Nephron (organoid): ENCODE results near the gene ZNF280D.

Experiments used
- H3K27ac Mint-ChIP-seq, 3 experiments: 2 replicates each; pipeline ENCODE4 v1.8.0; 2020; ENCODE audit warnings: mixed read lengths in 3 of 3, mild to moderate bottlenecking in 2 of 3, moderate library complexity in 1 of 3
- H3K27me3 Mint-ChIP-seq: 2 replicates; pipeline ENCODE4 v1.8.0; 2021; ENCODE audit warnings: low read depth, mild to moderate bottlenecking, moderate library complexity, mixed read lengths
- H3K36me3 Mint-ChIP-seq: 2 replicates; pipeline ENCODE4 v1.8.0; 2020; ENCODE audit warnings: low read depth, mixed read lengths
- H3K4me1 Mint-ChIP-seq: 2 replicates; pipeline ENCODE4 v1.8.0; 2020; ENCODE audit warnings: mixed read lengths
- H3K4me3 Mint-ChIP-seq, 3 experiments: 2 replicates each; pipeline ENCODE4 v1.8.0; 2020; ENCODE audit warnings: mild to moderate bottlenecking in 3 of 3, mixed read lengths in 3 of 3, moderate library complexity in 2 of 3
- H3K9me3 Mint-ChIP-seq: 2 replicates; pipeline ENCODE4 v1.8.0; 2020; ENCODE audit warnings: mixed read lengths
- CTCF ChIP-seq, 3 experiments: fragments of 200-600 bp; sonication (generic); IDR thresholded peaks; one replicate each; pipeline ENCODE4 v1.5.0; 2021; ENCODE audit warnings: antibody characterized with exemption in 3 of 3; ENCODE audit not compliant: unreplicated experiment in 3 of 3

Gene ZNF280D

GRCh38 chr15:56736308-56736707 is 3.0 kb upstream of the ZNF280D start:
- peaks cover 5% of the 10 kb centered on the region for H3K4me1 Mint-ChIP-seq
- no peak overlapping the region for H3K4me3 Mint-ChIP-seq
- H3K27me3 Mint-ChIP-seq, result no peaks in the 10 kb centered on the region
- peaks cover 8% of the 10 kb centered on the region for H3K9me3 Mint-ChIP-seq
- H3K36me3 Mint-ChIP-seq, result peaks cover 3% of the 10 kb centered on the region
- H3K27ac Mint-ChIP-seq, result no peak overlapping the region
- TF ChIP-seq CTCF (IDR thresholded peaks at IDR 0.05; ENCODE audit: unreplicated experiment in 3 of 3), result no peak

DNA sequence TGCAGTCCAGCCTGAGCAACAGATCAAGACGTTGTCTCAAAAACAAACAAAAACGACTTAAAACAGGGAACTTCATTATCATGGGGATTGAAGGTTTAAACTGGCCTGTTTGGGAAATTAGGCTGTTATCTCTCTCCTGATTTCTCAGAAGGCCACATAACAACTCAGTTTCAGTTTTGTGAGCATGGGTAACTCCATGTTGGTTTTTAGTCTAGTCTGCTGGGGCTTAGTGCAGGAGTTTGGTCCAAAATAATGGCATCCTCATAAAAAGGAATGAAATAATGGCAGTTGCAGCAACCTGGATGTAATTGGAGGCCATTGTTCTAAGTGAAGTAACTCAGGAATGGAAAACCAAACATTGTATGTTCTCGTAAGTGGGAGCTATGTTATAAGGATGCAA is 2.3 kb upstream of the ZNF280D start:
- peak overlapping the region in 1 of 3 experiments; percentile 16 for H3K4me3 Mint-ChIP-seq
- no peak for TF ChIP-seq CTCF (IDR thresholded peaks at IDR 0.05; ENCODE audit: unreplicated experiment in 3 of 3)
- peaks cover 8% of the 10 kb centered on the region for H3K4me1 Mint-ChIP-seq
- H3K36me3 Mint-ChIP-seq, result peaks cover 6% of the 10 kb centered on the region
- peak overlapping the region in 1 of 3 experiments; percentile 9 for H3K27ac Mint-ChIP-seq
- no peaks in the 10 kb centered on the region for H3K27me3 Mint-ChIP-seq
- peaks cover 6% of the 10 kb centered on the region for H3K9me3 Mint-ChIP-seq

DNA sequence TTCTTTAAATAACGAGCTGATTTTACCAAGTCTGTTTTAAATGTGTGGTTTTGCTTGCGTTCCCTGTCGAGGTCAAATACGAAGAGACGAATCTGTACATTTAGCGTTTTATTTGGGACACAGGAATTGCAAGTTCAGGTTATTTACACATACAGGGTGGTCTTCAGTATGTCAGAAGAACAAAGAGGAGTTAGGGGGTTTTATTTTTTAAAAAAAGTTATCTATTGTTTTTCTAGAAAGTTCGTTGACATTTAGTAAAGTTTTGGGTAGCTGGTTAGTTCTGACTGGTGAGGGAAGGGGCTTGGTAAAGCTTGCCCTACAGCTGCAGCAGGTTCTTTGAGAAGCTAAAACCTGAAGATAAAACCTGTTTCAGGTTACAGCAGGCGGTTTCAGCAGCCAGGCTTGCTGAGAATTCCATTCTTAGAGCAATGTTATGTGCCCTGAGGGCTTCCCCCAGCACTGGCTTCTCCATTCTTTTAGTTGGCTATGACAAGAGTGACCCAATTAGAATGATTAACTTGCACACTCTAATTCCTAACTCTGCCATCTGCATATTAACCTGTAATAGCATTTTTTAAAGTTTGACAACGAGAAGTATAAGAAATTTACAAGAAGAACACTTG is 815 bp upstream of the ZNF280D start:
- Mint-ChIP-seq H3K27ac (peak overlapping the region; percentile 27 to 48 (median 44)), H3K4me3 (peak overlapping the region in 1 of 3 experiments; percentile 61), H3K36me3 (peaks cover 7% of the 10 kb centered on the region), H3K4me1 (peaks cover 10% of the 10 kb centered on the region), H3K27me3 (no peaks in the 10 kb centered on the region), H3K9me3 (peaks cover 6% of the 10 kb centered on the region)
- TF ChIP-seq CTCF (IDR thresholded peaks at IDR 0.05; ENCODE audit: unreplicated experiment in 3 of 3), result no peak

- H3K4me3 Mint-ChIP-seq, result peak overlapping the region; percentile 88 to 92 (median 89)
- H3K4me1 Mint-ChIP-seq, result peaks cover 10% of the 10 kb centered on the region
- H3K36me3 Mint-ChIP-seq, result peaks cover 7% of the 10 kb centered on the region
- TF ChIP-seq CTCF (IDR thresholded peaks at IDR 0.05; ENCODE audit: unreplicated experiment in 3 of 3), result no peak
- peak overlapping the region; percentile 98 to 99 (median 99) for H3K27ac Mint-ChIP-seq
- H3K9me3 Mint-ChIP-seq, result peaks cover 6% of the 10 kb centered on the region
- no peaks in the 10 kb centered on the region for H3K27me3 Mint-ChIP-seq
Measured at GRCh38 chr15:56732886-56733135, 498 bp downstream of the ZNF280D start.

DNA sequence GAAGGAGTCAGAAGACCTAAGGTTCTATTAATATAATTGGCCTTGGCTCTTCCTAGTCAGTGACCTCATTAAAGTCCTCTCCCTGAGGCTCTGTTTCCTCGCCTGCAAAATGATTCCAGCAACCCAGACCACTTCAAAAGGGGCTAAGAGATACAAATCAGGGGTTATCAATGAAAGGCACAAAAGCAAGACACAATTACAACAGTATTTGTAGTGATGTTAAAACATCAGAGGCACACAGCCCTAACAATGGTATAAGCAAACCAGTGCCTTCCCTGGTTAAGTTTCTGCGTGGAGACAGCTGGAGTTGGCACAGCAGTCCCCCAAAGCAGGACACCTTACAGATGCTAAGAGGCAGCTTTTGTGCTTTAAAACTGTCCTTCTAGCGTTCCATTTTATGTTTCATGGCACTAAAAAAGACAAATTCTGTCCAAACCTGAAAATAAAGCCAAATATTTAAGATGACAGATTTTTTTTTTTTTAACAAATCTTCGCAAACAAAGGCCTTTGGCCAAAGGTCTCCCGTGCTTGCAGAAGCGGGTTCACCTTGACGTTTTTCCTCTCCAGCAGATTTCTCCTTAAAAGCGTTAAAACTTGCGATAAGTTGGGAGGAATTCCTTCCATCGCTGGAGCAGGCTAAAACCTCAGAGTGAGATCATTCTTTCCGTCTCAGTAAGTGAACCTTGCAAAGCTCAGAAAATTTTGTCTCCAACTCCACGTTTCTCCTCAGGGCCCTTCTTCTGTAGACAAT is 999 bp downstream of the ZNF280D start:
- H3K36me3 Mint-ChIP-seq, result peaks cover 11% of the 10 kb centered on the region
- peak overlapping the region; percentile 98 to 99 (median 99) for H3K27ac Mint-ChIP-seq
- no peak for TF ChIP-seq CTCF (IDR thresholded peaks at IDR 0.05; ENCODE audit: unreplicated experiment in 3 of 3)
- peaks cover 6% of the 10 kb centered on the region for H3K9me3 Mint-ChIP-seq
- H3K4me3 Mint-ChIP-seq, result peak overlapping the region; percentile 88 to 92 (median 89)
- peaks cover 10% of the 10 kb centered on the region for H3K4me1 Mint-ChIP-seq
- H3K27me3 Mint-ChIP-seq, result no peaks in the 10 kb centered on the region

GRCh38 chr15:56731548-56731947 is 1.8 kb downstream of the ZNF280D start:
- no peak for TF ChIP-seq CTCF (IDR thresholded peaks at IDR 0.05; ENCODE audit: unreplicated experiment in 3 of 3)
- H3K4me3 Mint-ChIP-seq, result peak overlapping the region; percentile 50 to 92 (median 88)
- H3K36me3 Mint-ChIP-seq, result peaks cover 14% of the 10 kb centered on the region
- H3K27me3 Mint-ChIP-seq, result no peaks in the 10 kb centered on the region
- H3K4me1 Mint-ChIP-seq, result peaks cover 10% of the 10 kb centered on the region
- peaks cover 6% of the 10 kb centered on the region for H3K9me3 Mint-ChIP-seq
- peak overlapping the region in 2 of 3 experiments; percentile 99 for H3K27ac Mint-ChIP-seq
